T-helper 1 cell (primary cell): ENCODE measurements around the gene STRN.
"Not testable (repeated sequence)": the region's sequence is repeated elsewhere in the genome, so short reads cannot be mapped to it uniquely, and the experiment has no call there.

Experiments used
- DNase-seq, 5 donors: peaks; one replicate each; pipeline ENCODE4 v3.0.0-alpha.2; 2012 to 2020

The STRN gene

DNA sequence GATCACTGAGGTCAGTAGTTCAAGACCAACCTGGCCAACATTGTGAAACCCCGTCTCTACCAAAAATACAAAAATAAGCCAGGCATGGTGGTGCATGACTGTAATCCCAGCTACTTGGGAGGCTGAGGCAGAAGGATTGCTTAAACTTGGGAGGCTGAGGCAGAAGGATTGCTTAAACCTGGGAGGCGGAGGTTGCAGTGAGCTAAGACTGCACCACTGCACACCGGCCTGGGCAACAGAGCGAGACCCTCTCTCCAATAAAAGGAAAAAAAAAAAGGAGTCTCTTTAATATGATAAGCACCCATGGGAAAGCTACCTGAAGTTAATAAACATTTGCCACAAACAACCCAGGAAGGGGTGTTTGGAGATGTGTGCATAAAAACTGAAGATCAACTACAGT, 2.6 kb downstream of the STRN start:
- DNase-seq: no peak

DNA sequence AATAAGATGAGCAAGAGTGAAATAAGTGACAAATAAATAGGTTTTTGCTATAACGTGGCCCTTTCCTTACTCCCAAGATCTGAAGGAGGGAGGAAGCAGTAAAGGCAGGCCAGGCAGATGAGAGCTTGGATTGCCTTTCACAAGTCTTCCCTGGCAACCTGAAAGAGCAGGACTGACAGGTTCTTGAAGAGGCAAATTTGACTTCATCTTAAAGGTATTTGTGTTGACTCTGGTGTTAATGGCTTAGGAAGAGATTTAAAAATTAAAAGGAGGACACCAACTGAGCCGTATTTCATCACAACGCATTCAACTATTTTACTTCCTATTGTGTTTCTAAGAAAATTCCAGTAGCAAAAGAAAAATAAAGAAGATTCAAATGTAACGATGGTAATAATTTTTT, 3.2 kb downstream of the STRN start:
- no peak for DNase-seq

DNA sequence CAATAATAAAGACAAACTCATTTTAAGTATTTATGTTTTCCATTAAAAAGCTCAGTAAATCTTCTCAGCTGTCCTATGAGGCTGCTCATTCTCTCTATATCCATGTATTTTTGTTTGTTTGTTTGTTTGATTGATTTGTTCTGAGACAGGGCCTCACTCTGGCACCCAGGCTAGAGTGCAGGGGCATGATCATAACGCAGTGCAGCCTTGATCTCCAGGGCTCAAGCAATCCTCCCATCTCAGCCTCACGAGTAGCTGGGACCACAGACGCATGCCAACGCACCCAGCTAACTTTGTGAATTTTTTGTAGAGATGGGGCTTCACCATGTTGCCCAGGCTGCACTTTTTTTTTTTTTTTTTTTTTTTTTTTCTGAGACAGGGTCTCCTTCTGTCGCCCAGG, 5.6 kb downstream of the STRN start:
- DNase-seq: no peak

DNA sequence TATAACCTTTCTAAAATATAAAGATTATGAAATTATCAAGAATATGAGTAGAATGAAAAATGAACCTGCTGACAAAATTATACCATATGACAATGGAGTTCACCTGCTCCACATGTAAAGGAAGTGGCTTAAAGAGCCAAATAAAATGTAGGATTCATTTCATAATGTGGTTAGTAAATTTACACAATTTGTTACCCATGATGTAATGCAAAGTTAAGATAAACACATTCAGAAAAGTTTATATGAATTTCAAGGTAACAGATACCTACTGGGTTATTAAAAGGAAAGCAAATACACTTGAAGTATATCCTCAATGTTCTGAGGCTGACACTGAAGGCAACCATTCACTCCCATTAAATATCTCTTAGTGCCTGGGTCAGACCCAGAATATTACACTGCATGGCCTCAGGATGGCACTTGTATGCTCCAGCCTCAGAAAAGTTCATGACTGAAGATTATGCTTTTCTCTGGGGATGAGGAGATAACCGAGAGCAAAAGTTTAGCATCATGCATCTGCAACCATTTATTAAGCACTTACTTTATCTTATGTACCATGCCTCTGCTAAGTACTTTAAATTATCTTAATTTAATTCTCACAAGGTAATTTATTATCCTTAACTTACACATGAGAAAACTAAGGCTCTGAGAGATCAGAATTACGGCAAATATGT, 6.2 kb downstream of the STRN start:
- no peak for DNase-seq

DNA sequence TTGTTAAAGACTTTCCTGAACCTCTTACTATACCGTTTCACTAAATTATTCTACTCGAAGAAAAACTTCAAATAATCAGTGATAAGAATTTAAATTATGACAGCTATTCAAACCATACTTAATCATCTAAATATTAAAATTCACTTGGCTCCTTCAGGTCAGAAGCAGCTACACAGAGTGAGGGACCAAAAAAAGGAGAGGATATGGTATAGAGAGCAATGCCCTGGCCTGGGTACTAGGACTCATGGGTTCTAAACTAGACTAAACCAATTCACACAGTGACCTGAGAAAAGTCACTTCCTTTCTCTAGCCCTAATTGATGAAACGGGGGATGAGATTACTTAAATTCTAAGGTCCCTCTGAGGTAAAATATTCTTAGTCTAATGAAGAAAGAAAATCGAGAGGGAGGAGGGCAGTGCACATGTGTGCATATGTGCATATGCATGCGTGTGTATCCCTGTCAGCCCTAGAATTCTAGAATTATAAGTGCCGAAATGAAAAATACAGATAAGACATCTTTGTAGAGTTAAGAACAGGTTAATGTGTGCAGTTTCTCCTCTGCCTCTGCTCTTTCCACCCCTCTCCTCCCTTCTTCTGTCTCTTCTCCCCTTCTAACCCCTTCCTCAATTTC, 11.2 kb downstream of the STRN start:
- DNase-seq: no peak

DNA sequence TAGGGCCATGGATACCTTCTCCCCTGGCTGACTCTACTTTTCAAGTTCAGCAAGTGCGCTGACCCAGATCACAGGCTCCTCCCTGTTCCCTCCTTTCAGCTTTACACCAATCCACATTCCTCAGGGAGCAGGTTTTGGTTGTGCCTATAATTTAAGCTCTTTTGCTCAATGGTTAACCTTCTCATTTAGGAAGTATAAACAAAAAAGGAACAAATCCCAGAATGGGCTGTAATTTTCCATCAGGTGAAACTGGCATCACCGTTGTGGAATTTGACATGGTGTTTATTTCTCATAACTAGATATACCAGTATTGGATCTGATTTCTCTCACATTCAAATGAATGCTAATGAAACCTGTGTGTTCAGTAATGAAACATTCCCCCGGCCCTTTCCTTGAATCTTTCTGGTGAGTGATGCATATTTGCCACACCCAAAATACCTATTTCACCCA, 13.6 kb downstream of the STRN start:
- no peak for DNase-seq

DNA sequence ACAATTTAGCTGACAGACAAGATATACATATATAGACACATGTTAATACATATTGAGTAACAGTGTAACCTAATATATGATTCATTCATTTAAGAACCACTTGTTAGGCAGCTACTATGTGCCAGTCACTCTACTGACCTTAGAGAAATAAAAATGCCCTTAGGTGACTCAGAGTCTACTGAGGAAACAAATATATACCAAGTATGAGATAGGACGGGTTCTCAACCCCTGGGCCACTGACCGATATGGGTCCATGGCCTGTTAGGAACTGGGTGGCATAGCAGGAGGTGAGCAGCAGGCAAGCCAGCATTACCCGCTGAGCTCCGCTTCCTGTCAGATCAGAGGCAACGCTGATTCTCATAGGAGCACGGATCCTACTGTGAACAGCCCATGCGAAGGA, 14.8 kb downstream of the STRN start:
- DNase-seq: no peak

DNA sequence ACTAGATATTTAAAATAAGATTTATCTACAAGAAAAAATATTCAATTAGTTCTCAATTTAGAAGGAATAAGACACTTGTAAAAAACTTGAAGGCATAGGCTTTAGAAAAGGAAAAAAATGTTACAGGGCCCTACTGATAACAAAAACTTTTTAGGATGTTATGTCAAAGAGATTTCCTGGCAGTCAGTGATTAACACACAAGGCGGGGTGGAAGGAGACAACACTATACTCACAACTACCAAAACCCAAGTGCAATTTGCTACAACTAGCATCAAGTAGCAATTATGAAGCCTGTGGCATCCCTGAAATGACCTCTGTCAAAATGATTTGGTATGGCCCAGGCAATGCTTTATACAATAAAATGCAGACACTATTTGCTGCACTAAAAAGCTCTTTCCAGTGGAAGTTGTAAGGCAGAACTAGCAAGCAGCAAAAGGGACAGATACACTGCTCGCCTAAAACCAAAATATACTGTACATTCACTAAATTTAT, 15.3 kb downstream of the STRN start:
- DNase-seq: no peak

DNA sequence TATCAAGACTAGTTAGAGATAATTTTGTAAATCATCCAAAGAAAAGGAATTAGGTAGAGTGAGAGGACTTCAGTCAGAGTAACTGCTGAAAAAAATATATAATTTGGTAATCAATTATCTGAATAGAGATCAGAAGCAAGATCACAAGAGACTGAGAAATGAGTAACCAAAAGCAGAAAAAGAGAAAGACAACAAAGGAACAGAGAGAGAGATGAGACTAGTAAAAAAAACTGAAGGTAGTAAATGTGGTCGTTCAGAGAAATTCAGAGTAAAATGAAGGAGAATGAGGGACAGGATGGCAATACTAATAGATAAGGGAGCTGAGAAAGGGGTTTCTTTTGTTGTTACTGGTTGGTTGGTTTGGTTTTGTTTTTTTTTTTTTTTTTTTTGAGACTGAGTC, 16.5 kb downstream of the STRN start:
- no peak for DNase-seq

DNA sequence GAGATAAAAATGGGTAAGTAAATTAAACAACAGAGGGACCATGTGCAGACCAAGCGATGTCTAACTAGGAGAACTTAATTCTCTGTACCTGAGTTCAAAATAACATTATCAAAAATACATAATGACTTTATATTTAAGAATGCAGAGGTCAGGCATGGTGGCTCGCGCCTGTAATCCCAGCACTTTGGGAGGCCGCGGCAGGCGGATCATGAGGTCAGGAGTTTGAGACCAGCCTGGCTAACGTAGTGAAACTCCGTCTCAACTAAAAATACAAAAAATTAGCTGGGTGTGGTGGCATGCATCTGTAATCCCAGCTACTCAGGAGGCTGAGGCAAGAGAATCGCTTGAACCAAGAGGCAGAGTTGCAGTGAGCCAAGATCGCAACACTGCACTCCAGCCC, 21.1 kb downstream of the STRN start:
- DNase-seq: not testable (repeated sequence)

DNA sequence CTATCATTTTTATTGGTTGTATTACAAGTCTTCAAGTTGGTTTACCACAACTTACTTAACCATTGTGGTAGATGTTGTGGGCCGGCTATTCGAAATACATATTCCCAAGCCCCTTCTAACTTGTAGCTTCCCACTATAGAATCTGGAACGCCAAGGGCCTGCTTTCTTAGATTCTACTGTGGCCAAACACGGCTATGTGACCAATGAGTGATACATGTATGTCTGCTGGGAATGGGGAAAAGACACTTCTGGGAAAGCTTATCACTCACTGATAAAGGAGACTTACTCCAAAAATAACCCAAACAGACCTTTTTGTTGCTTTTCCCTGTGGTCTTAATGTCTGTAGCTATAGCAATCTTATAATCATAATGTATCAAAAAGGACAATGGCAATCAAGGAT, 24.5 kb downstream of the STRN start:
- no peak for DNase-seq

DNA sequence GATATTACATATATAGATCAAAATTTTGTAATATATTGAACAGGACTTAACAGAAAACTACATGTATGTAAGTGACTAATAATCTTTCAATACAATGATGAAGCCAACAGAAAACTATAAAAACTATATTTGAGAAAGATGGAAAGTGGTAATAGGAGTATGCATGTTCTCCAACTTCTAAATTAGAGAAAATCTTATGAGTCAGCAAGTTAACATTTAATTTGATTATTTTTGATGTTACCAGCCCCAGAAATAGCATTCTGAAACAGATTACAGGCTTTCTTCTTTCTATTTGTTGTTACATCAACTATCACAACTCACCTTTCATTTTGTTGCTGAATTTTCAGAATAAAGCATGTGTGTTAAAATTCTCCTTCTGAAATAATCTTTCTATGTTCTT, 29.8 kb downstream of the STRN start:
- not testable (repeated sequence) for DNase-seq

DNA sequence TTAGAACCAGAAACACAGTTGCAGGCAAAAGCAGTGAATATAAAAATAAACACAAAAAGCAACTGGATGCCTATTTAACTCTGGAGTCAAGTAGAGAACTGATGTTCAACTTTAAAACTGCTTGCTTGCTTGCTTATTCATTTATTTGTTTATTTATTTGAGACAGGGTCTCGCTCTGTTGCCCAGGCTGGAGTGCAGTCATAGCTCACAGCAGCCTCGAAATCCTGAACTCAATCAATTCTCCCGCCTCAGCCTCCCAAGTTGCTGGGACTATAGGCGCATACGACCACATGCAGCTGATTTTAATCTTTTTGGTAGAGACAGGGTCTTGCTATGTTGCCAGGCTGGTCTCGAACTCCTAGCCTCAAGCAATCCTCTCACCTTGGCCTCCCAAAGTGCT, 34.6 kb downstream of the STRN start:
- DNase-seq: not testable (repeated sequence)

DNA sequence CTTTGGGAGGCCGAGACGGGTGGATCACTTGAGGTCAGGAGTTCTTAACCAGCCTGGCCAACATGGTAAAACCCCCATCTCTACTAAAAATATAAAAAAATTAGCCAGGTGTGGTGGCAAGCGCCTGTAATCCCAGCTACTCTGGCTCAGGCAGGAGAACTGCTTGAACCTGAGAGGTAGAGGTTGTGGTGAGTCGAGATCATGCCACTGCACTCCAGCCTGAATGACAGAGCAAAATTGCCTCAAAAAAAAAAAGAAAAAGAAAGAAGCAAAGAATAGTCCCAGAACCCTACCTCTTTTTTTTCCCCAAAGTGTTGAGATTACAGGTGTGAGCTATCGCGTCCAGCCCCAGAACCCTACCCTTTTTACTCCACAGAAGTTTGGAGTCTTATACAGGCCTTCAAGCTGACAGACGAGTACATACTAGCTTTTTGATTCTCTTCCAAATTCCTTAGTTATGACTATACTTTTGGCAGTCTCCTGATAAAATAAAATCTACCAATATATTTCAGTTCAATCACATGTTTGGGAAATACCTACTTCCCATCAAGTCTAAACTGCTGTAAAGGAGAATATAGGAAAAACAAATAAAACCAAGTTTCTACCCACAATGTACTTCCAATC, 35.4 kb downstream of the STRN start:
- not testable (repeated sequence) for DNase-seq

DNA sequence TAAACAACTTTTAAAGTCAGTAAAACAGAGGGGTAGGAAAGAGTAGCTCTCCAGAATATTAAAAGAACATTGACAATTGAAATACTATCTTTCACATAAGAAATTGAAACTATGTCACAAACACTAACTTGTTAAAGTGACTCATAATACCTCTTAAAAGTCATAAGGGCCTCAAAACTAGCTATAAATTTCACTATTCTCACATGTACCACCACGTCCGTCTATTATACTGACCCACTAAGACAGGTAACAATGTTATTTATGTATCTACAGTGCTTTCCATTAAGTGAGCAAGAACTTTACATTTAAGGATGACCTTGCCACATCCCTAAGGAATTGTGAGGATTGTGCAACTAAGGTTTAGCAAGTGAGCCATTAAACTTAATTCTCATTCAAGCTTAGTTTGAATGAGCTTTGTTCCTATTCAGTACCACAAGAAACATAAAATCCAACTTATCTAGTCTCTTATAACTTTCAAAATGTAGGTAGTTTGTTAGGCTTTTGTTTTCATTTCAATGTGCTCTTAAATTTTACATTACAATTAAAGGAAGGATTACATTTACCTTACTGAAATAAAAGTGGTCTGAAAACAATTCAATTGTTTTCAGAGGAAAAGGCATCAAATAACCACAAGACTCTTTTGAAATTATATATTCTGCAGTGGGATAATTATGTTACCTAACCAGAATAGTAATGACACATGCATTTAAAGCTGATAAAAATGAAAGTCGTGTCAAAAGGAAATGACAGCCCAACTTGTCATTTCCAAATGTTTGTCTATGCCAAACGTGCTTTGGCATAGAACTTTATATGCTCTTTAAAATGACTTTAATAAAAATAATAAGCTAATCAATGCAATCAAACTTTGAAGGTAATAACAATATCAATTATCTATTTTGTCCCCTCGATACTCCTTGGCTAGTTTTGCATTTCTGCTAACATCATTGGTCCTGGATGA, 39.9 kb downstream of the STRN start:
- not testable (repeated sequence) for DNase-seq

DNA sequence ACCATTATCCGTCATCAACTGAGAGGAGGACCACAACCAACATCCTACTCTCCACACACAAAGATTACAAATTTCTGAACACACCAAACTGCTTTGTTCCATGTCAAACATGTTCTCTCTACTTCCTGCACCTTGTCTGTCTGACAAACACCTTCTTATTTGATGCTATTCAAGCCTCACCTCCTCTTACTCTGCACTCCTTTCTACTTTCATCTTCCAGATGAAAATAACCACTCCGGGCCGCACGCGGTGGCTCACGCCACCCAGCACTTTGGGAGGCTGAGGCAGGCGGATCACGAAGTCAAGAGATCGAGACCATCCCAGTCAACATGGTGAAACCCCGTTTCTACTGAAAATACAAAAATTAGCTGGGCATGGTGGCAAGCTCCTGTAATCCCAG, 43.7 kb downstream of the STRN start:
- not testable (repeated sequence) for DNase-seq

DNA sequence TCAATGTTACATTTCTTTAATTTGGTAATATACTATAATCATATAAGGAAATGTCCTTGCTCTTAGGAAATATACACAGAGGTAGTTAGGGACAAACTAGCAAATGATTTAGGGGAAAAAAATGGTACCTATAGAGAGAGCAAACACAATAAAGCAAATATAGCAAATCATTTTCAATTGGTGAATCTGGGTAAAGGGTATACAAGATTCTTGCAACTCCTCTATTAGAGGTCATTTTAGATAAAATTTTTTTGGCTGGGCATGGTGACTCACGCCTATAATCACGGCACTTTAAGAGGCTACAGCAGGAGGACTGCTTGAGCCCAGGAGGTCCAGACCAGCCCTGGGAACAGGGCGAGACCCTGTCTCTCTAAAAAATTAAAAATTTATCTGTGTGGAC, 44.4 kb downstream of the STRN start:
- no peak for DNase-seq

DNA sequence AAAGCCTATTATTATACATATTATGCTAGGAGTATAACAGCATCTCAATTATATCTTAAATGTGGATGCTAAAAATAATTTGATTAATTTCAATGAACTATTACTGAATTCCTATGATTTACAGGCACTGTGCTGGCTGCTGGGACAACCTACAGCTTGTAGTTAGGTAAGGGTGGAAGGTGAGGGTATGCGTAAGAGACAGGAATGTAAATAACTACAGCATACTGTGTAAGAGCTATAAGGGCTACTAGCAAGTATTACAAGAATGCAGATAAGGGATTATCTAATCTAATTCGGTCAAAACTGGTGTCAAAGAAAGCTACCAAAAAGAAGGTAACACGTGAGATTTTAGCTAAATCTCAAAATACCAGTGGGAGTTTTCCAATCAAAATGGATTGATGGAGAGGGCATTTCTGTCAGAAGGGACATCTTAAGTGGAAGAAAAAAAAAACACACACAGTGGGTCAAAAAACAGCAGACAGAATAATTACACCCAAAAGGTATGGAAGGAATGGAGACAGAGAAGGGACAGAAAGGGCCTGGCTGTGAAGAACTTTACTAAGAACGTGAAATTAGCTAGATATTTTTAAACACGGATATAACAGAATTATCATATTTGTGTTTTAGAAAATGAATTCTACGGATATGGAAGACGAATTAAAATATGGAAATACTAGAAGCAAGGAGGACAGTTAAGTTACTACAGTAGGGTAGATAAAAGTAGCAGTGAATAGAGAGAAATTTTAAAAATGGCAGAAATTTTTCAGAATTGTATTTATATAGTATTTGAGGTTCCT, 47.1 kb downstream of the STRN start:
- DNase-seq: no peak

DNA sequence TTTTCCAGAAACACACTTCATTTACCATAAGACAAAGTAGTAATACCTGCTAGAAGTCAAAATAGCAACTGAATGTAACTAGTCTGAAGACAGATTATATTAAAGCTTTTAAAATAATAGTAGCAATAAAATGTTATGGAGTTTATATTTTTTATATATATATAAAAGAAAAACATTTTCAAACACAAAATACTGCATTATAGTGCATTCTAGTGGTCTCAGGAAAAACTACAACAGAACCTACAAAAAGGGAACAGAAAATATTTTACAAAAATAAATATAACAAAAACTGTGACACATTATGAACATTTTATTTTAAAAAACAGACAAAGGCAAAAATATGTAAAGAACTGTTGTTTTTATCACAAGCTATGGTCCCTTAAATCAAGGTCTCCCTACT, 48.0 kb downstream of the STRN start:
- no peak for DNase-seq

DNA sequence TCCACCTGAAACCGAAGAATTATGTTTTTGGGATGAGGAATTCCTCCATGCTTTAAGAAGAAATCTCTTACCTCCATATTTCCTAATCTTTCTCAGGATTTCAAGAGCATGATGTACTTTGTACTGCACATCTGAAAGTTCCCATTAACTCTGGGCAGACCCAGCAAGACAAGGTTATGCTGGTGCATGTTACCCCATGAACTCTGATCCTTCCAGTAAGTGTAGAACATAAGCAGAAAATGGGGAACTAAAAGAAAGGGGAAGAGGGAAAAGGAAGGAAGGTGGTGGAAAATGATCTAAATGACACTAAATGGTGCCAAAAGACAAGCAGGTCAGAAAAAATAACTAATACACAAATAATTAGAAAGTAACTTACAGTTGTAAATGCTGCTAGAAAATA, 50.7 kb downstream of the STRN start:
- no peak for DNase-seq

DNA sequence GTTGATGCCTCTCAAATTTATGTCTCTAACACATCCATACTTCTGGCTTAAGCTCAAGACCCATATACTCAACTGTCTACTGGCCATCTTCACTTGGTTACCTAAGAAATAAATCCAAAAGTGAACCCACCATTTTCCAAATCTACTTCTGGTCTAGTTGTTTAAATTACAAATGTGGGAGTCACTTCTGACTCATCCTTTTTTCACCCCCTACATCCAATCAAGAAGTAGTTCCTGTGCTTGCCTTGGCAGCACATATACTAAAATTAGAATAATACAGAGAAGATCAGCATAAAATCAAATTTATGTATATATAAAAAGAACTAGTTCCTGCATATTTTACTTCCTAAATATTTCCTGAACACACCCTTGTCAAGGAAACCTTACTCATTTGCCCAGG, 53.6 kb downstream of the STRN start:
- no peak for DNase-seq

DNA sequence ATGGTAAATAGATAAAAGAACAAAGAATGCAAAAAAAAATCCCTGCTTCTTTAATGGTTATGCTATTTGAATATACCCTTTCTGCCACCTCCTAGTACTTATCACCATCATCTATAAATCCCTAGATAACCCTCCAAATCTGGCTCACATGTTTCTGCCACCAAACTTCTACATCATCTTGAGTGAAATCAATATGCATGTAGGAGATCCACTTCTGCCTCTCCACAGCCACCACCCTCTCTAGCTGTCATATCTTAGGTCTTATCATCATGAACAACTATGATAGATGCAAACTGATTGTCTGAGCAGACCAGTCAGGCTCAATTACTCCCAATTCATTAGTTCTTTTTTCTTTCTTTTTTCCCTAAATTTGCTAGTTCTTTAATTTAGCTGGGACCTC, 55.3 kb downstream of the STRN start:
- no peak for DNase-seq
